ENCODE results near the gene BRINP1. TPM values are rescaled to one million over a fixed set of nuclear protein-coding genes. Genes with fewer than 3 reads are reported as not detected.

BRINP1 gene
- total RNA-seq, 3 donors from 2014 or later (not counting 1 experiment from before 2014, with no cell fraction given), result not detected

DNA sequence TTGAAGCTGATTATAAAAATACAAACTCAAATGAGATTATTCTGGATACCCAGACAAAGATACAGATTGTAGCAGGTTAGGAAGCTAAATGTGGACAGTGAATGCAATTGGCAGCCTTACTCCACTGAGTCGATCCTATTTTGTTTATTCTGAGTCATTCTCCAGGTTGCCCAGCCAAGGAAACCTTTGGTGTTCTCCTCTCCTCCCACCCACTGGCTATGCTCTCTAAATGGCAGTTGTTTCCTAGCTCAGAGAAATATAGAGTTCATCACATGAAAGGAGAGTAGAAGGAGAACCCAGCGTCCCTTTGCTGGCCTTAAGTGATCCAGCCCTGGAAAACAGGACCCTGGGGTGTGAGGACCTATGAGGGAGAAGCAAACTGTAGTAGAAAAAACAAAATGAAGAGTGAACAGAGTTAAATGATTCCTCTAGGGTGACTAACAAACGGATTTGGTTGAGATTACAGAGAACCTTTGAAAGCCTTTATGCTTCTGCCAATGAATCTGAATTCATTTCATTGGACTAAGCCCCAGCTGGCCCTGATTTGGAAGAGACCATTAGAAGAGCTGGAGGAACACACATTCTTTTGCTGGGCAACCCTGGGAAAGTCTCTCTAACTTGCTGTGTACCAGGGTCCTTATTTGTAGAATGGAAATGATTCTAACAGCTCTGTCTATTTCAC is 95.1 kb downstream of the BRINP1 start:
- intact Hi-C loops (cut with micrococcal nuclease), result no loop called here
- no peak overlapping the region for H3K4me3 ChIP-seq (ENCODE audit: low read length)
- H3K4me1 Mint-ChIP-seq, result no peaks in the 10 kb centered on the region
- peaks cover 0 to 2% of the 10 kb centered on the region in 2 donors for H3K27me3 Mint-ChIP-seq (ENCODE audit: low read depth in 2 of 2)
- DNase-seq (no peak), ATAC-seq (no peak)
- H3K9me3 Mint-ChIP-seq, result peaks cover 3 to 5% of the 10 kb centered on the region in 2 donors
- no peaks in the 10 kb centered on the region for H3K4me1 ChIP-seq (ENCODE audit: control insufficient read depth, insufficient read depth, low read length)
- H3K27ac ChIP-seq (ENCODE audit: low read length), result no peak overlapping the region
- TF ChIP-seq CTCF (IDR thresholded peaks at IDR 0.05), result no peak
- 65% methylated on average over 3 of the region's 3 CpGs for WGBS (ENCODE audit: insufficient coverage)
- H3K27ac Mint-ChIP-seq, result no peak overlapping the region
- no peaks in the 10 kb centered on the region for H3K36me3 ChIP-seq (ENCODE audit: control insufficient read depth, insufficient read depth, low read length)
- no peak overlapping the region for H3K4me3 Mint-ChIP-seq
- H3K9me3 ChIP-seq (ENCODE audit: control insufficient read depth, insufficient read depth, low read length), result no peaks in the 10 kb centered on the region
- no peaks in the 10 kb centered on the region for H3K27me3 ChIP-seq (ENCODE audit: control insufficient read depth, insufficient read depth, low read length)
- H3K36me3 Mint-ChIP-seq, result no peaks in the 10 kb centered on the region

DNA sequence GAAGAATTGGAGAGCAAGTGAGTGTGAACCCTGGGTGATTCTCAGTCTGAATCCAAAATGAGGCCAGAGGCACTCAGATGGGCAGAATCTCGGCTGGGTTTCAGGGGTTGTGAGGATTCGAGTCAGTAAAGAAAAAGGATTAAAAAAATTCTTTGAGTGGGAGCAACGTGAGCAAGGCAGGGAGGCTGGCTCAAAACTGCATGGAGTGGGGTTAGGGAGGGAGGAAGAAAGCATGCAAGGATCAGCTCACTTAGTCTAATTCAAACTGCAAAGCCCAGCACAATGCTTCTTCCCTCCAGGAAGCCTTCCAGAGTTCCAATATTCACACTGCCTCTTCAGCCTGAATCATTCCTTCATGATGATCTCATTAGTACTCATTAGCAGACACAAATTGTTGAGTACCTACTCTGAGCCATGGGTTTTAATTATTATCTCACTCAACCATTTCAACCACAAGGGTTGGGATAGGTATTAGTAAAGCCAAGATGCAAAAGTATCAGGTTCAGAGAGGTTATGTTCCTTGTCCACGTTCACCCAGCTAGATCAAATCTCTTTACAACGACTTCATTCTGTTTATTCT is 95.8 kb downstream of the BRINP1 start:
- no peak for ATAC-seq
- intact Hi-C loops (cut with micrococcal nuclease), result no loop called here

DNA sequence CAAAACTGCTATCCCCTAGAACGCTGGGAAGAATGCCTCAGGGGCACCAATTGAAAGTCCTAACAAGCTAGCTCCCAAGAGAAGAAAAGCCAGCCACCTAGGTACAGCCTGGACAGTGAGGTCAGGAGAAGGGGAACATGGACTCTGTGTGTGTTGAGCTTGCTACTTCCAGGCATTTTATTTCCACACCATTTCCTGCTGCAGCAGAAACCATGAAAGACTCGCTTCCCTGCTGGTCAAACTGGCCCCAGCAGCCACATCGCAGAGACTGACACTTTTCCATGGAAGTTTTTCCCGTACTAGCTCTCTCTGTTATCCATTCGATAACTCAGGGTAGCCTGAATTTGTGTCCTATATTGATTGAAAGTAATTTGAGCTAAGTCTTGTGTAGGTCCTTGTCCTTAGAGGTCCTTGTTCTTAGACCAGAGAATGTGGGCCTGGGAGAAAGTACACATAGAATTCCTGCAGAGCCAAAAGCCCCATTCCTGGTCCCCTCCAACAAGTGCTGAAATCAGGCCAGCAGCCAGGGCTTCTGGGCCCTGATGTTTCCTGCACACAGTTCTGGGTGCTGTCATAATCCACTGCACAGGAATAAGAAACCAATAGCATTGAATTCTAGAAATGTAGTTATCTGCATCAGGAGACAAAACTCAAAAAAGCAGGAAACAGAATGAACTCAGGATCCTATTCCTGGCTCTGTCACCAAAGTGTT is 96.6 kb downstream of the BRINP1 start:
- no peak for DNase-seq
- Mint-ChIP-seq H3K27ac (no peak overlapping the region), H3K36me3 (no peaks in the 10 kb centered on the region), H3K9me3 (peaks cover 6 to 9% of the 10 kb centered on the region in 2 donors), H3K4me1 (no peaks in the 10 kb centered on the region), H3K27me3 (ENCODE audit: low read depth in 2 of 2) (peaks cover 0 to 2% of the 10 kb centered on the region in 2 donors), H3K4me3 (no peak overlapping the region)
- intact Hi-C loops (cut with micrococcal nuclease), result no loop called here
- no peaks in the 10 kb centered on the region for H3K27me3 ChIP-seq (ENCODE audit: control insufficient read depth, insufficient read depth, low read length)
- no peak overlapping the region for H3K4me3 ChIP-seq (ENCODE audit: low read length)
- no peak for ATAC-seq
- WGBS (ENCODE audit: insufficient coverage), result 65% methylated on average over 5 of the region's 5 CpGs
- H3K4me1 ChIP-seq (ENCODE audit: control insufficient read depth, insufficient read depth, low read length), result no peaks in the 10 kb centered on the region
- no peak overlapping the region for H3K27ac ChIP-seq (ENCODE audit: low read length)
- no peaks in the 10 kb centered on the region for H3K36me3 ChIP-seq (ENCODE audit: control insufficient read depth, insufficient read depth, low read length)
- H3K9me3 ChIP-seq (ENCODE audit: control insufficient read depth, insufficient read depth, low read length), result no peaks in the 10 kb centered on the region
- no peak for TF ChIP-seq CTCF (IDR thresholded peaks at IDR 0.05)

More for the DNA sequence above, 95.8 kb downstream of the BRINP1 start:
- no peaks in the 10 kb centered on the region for H3K9me3 ChIP-seq (ENCODE audit: control insufficient read depth, insufficient read depth, low read length)
- no peak for DNase-seq
- peaks cover 6 to 8% of the 10 kb centered on the region in 2 donors for H3K9me3 Mint-ChIP-seq
- H3K27ac ChIP-seq (ENCODE audit: low read length), result no peak overlapping the region
- H3K4me1 Mint-ChIP-seq, result no peaks in the 10 kb centered on the region
- no peaks in the 10 kb centered on the region for H3K27me3 ChIP-seq (ENCODE audit: control insufficient read depth, insufficient read depth, low read length)
- TF ChIP-seq CTCF (IDR thresholded peaks at IDR 0.05), result no peak
- no peak overlapping the region for H3K4me3 Mint-ChIP-seq
- no peak overlapping the region for H3K4me3 ChIP-seq (ENCODE audit: low read length)
- H3K36me3 Mint-ChIP-seq, result no peaks in the 10 kb centered on the region
- no peak overlapping the region for H3K27ac Mint-ChIP-seq
- H3K36me3 ChIP-seq (ENCODE audit: control insufficient read depth, insufficient read depth, low read length), result no peaks in the 10 kb centered on the region
- H3K27me3 Mint-ChIP-seq (ENCODE audit: low read depth in 2 of 2), result peaks cover 0 to 2% of the 10 kb centered on the region in 2 donors
- WGBS (ENCODE audit: insufficient coverage), result 52% methylated on average over 5 of the region's 5 CpGs
- H3K4me1 ChIP-seq (ENCODE audit: control insufficient read depth, insufficient read depth, low read length), result no peaks in the 10 kb centered on the region

All from natural killer cell (primary cell).